ENCODE results near the gene LHX4.

GRCh38 chr1:180204231-180204630 lies 25.8 kb upstream of the LHX4 start:
- TF ChIP-seq POLR2AphosphoS5 (IDR thresholded peaks at IDR 0.05; ENCODE audit: low read depth, low read length) (no peak), RXRA (IDR thresholded peaks at IDR 0.05; ENCODE audit: insufficient read depth, low read depth, low read length) (no peak), EP300 (IDR thresholded peaks at IDR 0.05; ENCODE audit: borderline replicate concordance in 1 of 2, low read depth in 2 of 2, low read length in 2 of 2) (no peak), CTCF (IDR thresholded peaks at IDR 0.05; ENCODE audit: control extremely low read depth in 1 of 3, insufficient read depth in 1 of 3, low read depth in 1 of 3, low read length in 3 of 3) (no peak), KDM5A (IDR thresholded peaks at IDR 0.05; ENCODE audit: low read length) (no peak)

Data from H1 (cell line).